ENCODE results near the gene CERS2. TPM values are rescaled to one million over a fixed set of nuclear protein-coding genes. Genes with fewer than 3 reads are reported as not detected.

CERS2 gene
- total RNA-seq, 1 donor from 2014 or later: 106 TPM

DNA sequence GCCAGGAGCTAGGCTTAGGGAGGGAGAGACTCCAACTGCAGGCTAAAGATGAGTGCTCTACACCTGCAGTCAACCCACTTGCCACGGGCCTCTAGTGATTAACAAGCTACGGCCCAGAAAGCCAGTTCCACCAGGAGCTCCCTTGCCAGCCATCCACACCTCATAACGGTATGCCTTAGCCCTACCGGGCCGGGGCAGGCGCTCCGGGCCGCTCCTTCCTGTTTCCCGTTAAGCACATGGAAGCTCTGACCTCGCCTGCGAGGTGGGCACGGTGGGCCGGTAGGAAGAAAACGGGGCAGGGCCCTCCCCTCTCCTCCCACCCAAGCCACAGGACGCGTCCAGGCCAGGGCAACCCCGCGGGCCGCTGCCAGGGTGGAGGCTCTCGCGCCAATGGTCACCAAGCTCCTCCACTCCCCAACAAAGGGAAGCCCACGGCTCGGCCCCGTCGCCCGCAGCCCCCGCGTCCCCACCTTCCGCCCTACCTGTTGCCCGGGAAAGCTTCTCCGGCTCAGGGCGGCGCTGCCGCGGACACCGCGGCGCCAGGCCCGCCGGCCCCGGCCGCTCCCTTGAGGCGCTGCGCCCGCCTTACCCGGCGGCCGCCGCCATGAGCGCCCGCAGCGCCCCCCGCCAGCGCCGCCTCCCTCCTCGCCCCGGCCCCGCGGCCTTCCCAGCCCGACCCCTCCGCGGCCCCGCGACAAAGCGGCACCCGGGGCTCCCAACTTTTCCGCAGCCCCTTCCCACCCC is 627 bp downstream of the CERS2 start:
- H3K27me3 Mint-ChIP-seq: no peaks in the 10 kb centered on the region
- ChIA-PET CTCF (interaction anchor here (0.7 to 1.1 kb wide), 3 partner anchors 14 to 43 kb away, joined by 3 to 4 read pairs (median 3); no protein-coding TSS in a partner anchor), POLR2A (interaction anchor here (0.6 to 2.1 kb wide), 17 partner anchors 11 to 524 kb away, joined by 3 to 9 read pairs (median 4); partner anchors contain the start of genes CTSS, ENSA, GABPB2 and MCL1)
- peaks cover 62% of the 10 kb centered on the region for H3K4me1 Mint-ChIP-seq
- peaks cover 5% of the 10 kb centered on the region for H3K36me3 Mint-ChIP-seq (ENCODE audit: low read depth)
- DNase-seq: peak; percentile 66
- no peaks in the 10 kb centered on the region for H3K9me3 Mint-ChIP-seq
- TF ChIP-seq, protein P1, sequence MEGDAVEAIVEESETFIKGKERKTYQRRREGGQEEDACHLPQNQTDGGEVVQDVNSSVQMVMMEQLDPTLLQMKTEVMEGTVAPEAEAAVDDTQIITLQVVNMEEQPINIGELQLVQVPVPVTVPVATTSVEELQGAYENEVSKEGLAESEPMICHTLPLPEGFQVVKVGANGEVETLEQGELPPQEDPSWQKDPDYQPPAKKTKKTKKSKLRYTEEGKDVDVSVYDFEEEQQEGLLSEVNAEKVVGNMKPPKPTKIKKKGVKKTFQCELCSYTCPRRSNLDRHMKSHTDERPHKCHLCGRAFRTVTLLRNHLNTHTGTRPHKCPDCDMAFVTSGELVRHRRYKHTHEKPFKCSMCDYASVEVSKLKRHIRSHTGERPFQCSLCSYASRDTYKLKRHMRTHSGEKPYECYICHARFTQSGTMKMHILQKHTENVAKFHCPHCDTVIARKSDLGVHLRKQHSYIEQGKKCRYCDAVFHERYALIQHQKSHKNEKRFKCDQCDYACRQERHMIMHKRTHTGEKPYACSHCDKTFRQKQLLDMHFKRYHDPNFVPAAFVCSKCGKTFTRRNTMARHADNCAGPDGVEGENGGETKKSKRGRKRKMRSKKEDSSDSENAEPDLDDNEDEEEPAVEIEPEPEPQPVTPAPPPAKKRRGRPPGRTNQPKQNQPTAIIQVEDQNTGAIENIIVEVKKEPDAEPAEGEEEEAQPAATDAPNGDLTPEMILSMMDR (IDR thresholded peaks at IDR 0.05): no peak
- peak overlapping the region; percentile 85 for H3K27ac Mint-ChIP-seq
- ATAC-seq (ENCODE audit: low read depth): peak; percentile 30
- peak overlapping the region; percentile 83 for H3K4me3 Mint-ChIP-seq
- intact Hi-C loops (cut with micrococcal nuclease): loop anchor here (1.0 to 10.0 kb wide), 4 partner anchors 47 to 739 kb away; partner anchors contain the start of genes ANP32E, ARNT, SETDB1 and TARS2

DNA sequence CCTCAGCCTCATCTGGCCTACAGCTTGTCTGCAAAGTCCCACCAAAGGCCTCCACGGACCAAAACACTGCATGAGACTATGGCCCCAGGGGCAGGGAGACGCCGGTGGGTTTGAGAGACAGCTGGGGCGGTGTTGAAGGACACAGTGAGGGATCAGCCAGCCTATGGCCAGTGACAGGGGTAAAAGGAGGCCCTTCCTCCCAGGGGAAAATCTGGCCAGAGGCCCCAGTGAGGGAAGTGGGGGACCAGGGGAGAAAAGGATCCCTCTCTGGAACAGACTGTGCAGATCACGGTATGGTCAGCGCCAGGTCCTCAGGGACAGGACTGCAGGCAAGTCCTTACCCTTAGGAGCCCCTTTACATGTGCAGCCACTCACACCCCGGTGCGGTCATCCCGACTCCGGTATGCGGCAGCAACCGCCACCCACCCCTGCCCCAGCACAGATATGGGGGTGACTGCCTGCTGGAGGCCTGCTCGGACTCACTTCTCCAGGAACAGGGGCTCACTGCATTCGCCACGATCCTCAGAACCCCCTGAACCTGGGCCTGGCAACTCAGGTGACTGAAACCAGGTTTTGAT is 1.3 kb downstream of the CERS2 start:
- Mint-ChIP-seq H3K4me3 (peak overlapping the region; percentile 83), H3K36me3 (ENCODE audit: low read depth) (peaks cover 12% of the 10 kb centered on the region), H3K4me1 (peaks cover 58% of the 10 kb centered on the region), H3K9me3 (no peaks in the 10 kb centered on the region), H3K27ac (peak overlapping the region; percentile 85), H3K27me3 (no peaks in the 10 kb centered on the region)
- ChIA-PET POLR2A (interaction anchor here (0.6 to 2.1 kb wide), 16 partner anchors 11 to 524 kb away, joined by 3 to 9 read pairs (median 4); partner anchors contain the start of genes CTSS, ENSA, GABPB2 and MCL1), CTCF (interaction anchor here (0.7 to 1.1 kb wide), 3 partner anchors 13 to 43 kb away, joined by 3 to 4 read pairs (median 3); no protein-coding TSS in a partner anchor)
- ATAC-seq (ENCODE audit: low read depth) (no peak), DNase-seq (peak; percentile 22)
- intact Hi-C loops (cut with micrococcal nuclease): loop anchor here (10.0 kb wide), 1 partner anchor 739 kb away; the partner anchor contains the start of gene ANP32E
- TF ChIP-seq, protein P1 (IDR thresholded peaks at IDR 0.05): no peak

DNA sequence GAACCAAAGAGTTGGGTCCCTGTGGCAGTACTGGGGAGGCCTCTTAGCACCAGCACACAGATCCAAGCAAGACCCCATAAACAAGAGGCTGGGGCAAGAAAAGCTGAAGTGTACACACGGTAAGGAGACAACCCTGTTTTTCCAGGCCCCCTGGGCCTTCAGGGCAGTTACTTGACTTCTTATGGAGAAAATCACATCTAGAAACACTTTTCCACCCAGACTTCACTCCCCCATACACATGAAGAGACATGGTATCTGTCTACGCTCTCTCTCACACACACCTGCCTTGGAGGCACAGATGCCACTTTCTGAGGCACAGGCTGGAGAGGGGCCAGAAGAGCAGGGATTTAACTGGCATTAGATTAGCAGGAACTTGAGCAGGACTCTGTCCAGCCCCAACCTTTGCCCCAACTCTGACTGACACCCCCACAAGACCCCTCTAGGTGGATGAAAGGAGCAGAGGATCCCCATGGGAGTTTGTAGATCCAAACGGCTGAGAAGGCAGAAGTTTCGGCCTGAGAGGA is 2.2 kb downstream of the CERS2 start:
- Mint-ChIP-seq H3K27me3 (no peaks in the 10 kb centered on the region), H3K36me3 (ENCODE audit: low read depth) (peaks cover 21% of the 10 kb centered on the region), H3K4me1 (peaks cover 53% of the 10 kb centered on the region), H3K9me3 (no peaks in the 10 kb centered on the region), H3K27ac (peak overlapping the region; percentile 85), H3K4me3 (peak overlapping the region; percentile 83)
- TF ChIP-seq, protein P1 (IDR thresholded peaks at IDR 0.05): no peak
- DNase-seq (no peak), ATAC-seq (ENCODE audit: low read depth) (no peak)
- POLR2A ChIA-PET: interaction anchor here (0.6 to 2.1 kb wide), 3 partner anchors 23 to 367 kb away, joined by 3 to 9 read pairs (median 4); partner anchors contain the start of gene CTSS
- CTCF ChIA-PET: no interaction called here
- intact Hi-C loops (cut with micrococcal nuclease): loop anchor here (10.0 kb wide), 1 partner anchor 738 kb away; the partner anchor contains the start of gene ANP32E

DNA sequence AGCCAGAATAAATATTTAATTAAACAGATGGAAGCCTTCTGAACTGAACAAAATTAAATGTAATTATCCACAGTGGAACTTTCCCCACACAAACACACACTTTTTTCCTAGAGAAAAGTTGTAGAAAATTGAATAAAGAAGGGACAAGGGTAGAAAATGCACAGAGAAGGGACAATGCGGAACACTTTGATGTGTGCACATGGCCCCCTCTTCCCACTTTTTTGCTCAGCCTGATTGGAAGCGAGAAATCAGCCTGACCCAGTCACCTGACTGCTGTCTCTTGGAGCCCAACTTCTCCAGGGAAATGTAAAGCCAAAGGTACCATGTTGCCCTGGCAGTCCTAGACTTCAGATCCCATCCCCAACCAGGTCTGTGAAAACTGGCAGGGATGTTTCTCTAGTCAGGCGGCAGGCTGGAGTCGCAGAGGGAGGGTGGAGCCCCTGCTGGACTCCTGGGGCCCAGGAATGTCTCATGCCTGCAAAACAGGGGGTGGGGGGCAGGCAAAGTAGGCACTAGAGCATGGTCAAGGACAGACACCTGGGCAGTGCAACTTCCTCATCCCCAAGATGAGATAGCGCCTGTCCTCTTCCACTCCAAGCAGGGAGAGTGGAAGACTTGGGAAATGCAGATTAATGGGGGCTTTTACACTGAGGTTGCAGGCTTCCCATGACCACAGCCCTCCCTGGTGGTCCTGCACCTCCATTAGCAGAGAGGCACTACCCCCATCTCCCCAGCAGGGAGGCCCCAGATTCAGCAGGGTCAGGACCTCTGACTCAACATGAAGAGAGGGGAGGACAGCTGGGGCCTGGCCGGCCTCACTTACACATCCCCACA is 2.8 kb downstream of the CERS2 start:
- H3K27me3 Mint-ChIP-seq: no peaks in the 10 kb centered on the region
- peaks cover 28% of the 10 kb centered on the region for H3K36me3 Mint-ChIP-seq (ENCODE audit: low read depth)
- peaks cover 46% of the 10 kb centered on the region for H3K4me1 Mint-ChIP-seq
- CTCF ChIA-PET: no interaction called here
- intact Hi-C loops (cut with micrococcal nuclease): loop anchor here (10.0 kb wide), 1 partner anchor 737 kb away; the partner anchor contains the start of gene ANP32E
- TF ChIP-seq, protein P1 (IDR thresholded peaks at IDR 0.05): no peak
- ATAC-seq (ENCODE audit: low read depth): no peak
- H3K27ac Mint-ChIP-seq: peak overlapping the region; percentile 63
- H3K9me3 Mint-ChIP-seq: no peaks in the 10 kb centered on the region
- H3K4me3 Mint-ChIP-seq: peak overlapping the region; percentile 83
- no peak for DNase-seq
- POLR2A ChIA-PET: interaction anchor here (0.5 to 0.8 kb wide), 2 partner anchors 11 to 1085 kb away, joined by 3 read pairs; a partner anchor contains a TSS

Measured in activated B cell treated with CpG ODN at 0.5 μM for 24 hours (primary cell).